ENCODE data around the gene MICU1.

GRCh38 chr10:72658696-72659400, 33.0 kb upstream of the MICU1 start:
- no peak for TF ChIP-seq CTCF (IDR thresholded peaks at IDR 0.05)
- TF ChIP-seq POLR2A (IDR thresholded peaks at IDR 0.05) = no peak
- TF ChIP-seq POLR2AphosphoS5 (IDR thresholded peaks at IDR 0.05) = no peak
